Osteoblast (primary cell): ENCODE results near the gene RARB. TPM values are rescaled to one million over a fixed set of nuclear protein-coding genes. Genes with fewer than 3 reads are reported as not detected.

Source experiments
- DNase-seq: peaks from one replicate; pipeline ENCODE4 v3.0.0; 2011; ENCODE audit warnings: low spot score, mixed read lengths; ENCODE audit not compliant: insufficient read length; ENCODE audit errors: missing footprints
- H2AFZ ChIP-seq: 2 replicates; pipeline ENCODE4 v1.6.0; 2011; ENCODE audit warnings: mild to moderate bottlenecking, low read length
- H3K27ac ChIP-seq: 2 replicates; pipeline ENCODE4 v1.5.1; 2011; ENCODE audit warnings: mild to moderate bottlenecking, low read depth, low read length, moderate library complexity
- H3K27me3 ChIP-seq: 2 replicates; pipeline ENCODE4 v1.6.0; 2012; ENCODE audit warnings: mild to moderate bottlenecking, control low read depth, inconsistent platforms, low read length, moderate library complexity; ENCODE audit not compliant: insufficient read depth
- H3K36me3 ChIP-seq: 2 replicates; pipeline ENCODE4 v1.5.1; 2011; ENCODE audit warnings: mild to moderate bottlenecking, low read length, control low read depth, moderate library complexity; ENCODE audit not compliant: insufficient read depth
- H3K4me1 ChIP-seq: 2 replicates; pipeline ENCODE4 v1.5.1; 2011; ENCODE audit warnings: mild to moderate bottlenecking, low read length, control low read depth, moderate library complexity; ENCODE audit not compliant: insufficient read depth
- H3K4me2 ChIP-seq: 2 replicates; pipeline ENCODE4 v1.6.0; 2011; ENCODE audit warnings: mild to moderate bottlenecking, low read length; ENCODE audit not compliant: insufficient read depth
- H3K4me3 ChIP-seq: fragments of 200-600 bp; sonication (generic); 3 replicates; pipeline ENCODE4 v1.5.1; 2012; ENCODE audit warnings: mild to moderate bottlenecking, low read length, inconsistent platforms; ENCODE audit not compliant: insufficient read depth
- H3K79me2 ChIP-seq: 2 replicates; pipeline ENCODE4 v1.6.0; 2012; ENCODE audit warnings: mild to moderate bottlenecking, low read length, control low read depth, inconsistent platforms; ENCODE audit not compliant: insufficient read depth
- H3K9me3 ChIP-seq: 2 replicates; pipeline ENCODE4 v1.5.1; 2011; ENCODE audit warnings: low read depth, low read length, control low read depth
- H4K20me1 ChIP-seq: 2 replicates; pipeline ENCODE4 v1.6.0; 2012; ENCODE audit warnings: mild to moderate bottlenecking, low read length, control low read depth; ENCODE audit not compliant: insufficient read depth
- total RNA-seq: library from RNA; depleted of rRNA; stranded (reverse); fragments of >200 nt; gene quantifications from 2 replicates; pipeline ENCODE4 v1.2.3, GENCODE V29; 2012
- TF ChIP-seq, protein P1 (sequence below): IDR thresholded peaks from 2 replicates; pipeline ENCODE4 v1.5.1; 2011; ENCODE audit warnings: mild to moderate bottlenecking, low read depth, low read length, moderate library complexity; ENCODE audit errors: extremely low read depth

RARB gene
- total RNA-seq, 1 donor: 7.6 TPM

DNA sequence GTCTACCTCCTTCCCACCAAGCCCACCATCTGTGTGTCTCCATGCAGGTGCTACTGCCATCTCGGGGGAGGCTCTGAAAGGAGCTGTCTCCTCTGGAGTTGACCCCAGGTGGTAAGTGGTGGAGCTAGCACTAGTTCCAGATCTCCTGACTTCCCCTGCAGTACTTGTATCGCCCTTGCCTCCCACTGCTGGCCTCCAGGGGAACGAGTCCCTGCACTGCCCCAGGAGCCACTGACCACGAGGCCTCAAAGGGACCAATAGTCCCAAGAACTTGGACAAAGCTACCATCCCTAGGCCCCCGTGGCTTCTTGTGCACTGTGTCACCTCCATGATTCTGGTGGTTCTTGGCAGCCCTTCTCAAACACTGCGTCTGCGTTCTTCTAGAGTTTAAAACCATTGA lies 137.7 kb downstream of the RARB start:
- H3K4me2 ChIP-seq: no peak overlapping the region
- H3K9me3 ChIP-seq: no peaks in the 10 kb centered on the region
- no peaks in the 10 kb centered on the region for H3K79me2 ChIP-seq
- TF ChIP-seq, protein P1, sequence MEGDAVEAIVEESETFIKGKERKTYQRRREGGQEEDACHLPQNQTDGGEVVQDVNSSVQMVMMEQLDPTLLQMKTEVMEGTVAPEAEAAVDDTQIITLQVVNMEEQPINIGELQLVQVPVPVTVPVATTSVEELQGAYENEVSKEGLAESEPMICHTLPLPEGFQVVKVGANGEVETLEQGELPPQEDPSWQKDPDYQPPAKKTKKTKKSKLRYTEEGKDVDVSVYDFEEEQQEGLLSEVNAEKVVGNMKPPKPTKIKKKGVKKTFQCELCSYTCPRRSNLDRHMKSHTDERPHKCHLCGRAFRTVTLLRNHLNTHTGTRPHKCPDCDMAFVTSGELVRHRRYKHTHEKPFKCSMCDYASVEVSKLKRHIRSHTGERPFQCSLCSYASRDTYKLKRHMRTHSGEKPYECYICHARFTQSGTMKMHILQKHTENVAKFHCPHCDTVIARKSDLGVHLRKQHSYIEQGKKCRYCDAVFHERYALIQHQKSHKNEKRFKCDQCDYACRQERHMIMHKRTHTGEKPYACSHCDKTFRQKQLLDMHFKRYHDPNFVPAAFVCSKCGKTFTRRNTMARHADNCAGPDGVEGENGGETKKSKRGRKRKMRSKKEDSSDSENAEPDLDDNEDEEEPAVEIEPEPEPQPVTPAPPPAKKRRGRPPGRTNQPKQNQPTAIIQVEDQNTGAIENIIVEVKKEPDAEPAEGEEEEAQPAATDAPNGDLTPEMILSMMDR: no peak
- H4K20me1 ChIP-seq: no peaks in the 10 kb centered on the region
- H2AFZ ChIP-seq: no peak overlapping the region
- H3K4me3 ChIP-seq: no peak overlapping the region
- H3K27me3 ChIP-seq: no peaks in the 10 kb centered on the region
- DNase-seq: no peak
- no peak overlapping the region for H3K27ac ChIP-seq
- no peaks in the 10 kb centered on the region for H3K36me3 ChIP-seq
- H3K4me1 ChIP-seq: peaks cover 8% of the 10 kb centered on the region

DNA sequence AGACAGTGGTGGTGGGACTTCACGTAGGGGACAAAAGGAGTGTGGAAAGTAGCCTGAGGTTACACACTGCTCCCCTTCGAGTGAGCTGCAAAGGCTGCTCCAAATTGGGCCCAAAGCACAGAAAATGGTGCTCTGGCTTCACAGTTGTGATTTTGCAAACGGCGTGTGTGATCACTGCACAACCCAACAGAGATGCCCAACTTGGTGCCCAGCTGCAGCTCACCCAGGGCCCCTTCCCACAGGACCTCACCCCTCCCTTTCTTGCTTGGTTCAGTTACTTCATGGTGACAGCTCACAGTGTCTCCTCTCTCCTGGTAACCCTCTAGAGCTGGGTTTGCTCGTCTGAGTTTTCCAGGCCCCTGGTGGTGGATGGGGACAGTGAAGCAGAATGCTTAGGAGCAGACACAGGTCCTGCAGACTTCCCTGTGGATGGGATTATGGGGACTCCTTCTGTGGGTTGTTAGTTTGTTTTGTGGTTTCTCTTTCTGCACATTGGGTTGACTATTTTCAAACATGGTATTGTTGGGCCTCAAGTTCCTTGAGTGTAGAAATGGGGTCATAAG lies 138.4 kb downstream of the RARB start:
- TF ChIP-seq, protein P1: peak; percentile 20
- H3K36me3 ChIP-seq: no peaks in the 10 kb centered on the region
- H3K27me3 ChIP-seq: no peaks in the 10 kb centered on the region
- no peak overlapping the region for H3K4me3 ChIP-seq
- H3K9me3 ChIP-seq: no peaks in the 10 kb centered on the region
- no peak overlapping the region for H3K4me2 ChIP-seq
- DNase-seq: no peak
- no peaks in the 10 kb centered on the region for H3K79me2 ChIP-seq
- no peak overlapping the region for H2AFZ ChIP-seq
- no peak overlapping the region for H3K27ac ChIP-seq
- H3K4me1 ChIP-seq: peaks cover 8% of the 10 kb centered on the region
- no peaks in the 10 kb centered on the region for H4K20me1 ChIP-seq

DNA sequence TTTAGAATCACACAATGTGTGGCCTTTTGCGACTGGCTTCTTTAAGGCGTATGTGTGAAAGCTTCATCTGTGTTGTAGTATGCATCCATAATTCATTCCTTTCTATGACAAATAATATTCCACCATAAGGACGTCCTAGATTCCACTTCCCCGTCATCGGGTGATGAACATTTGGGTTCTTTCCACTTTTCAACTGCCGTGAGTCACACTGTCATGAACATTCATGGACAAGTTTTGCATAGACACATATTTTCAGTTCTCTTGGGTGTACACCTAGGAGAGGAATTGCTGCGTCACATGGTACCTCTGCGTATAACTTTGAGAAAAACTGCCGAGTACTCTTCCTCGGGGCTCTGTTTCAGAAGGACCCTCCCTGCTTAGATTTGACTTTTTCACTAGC lies 139.3 kb downstream of the RARB start:
- Histone ChIP-seq H2AFZ (no peak overlapping the region), H3K27me3 (no peaks in the 10 kb centered on the region), H3K4me1 (peaks cover 10% of the 10 kb centered on the region), H3K79me2 (no peaks in the 10 kb centered on the region), H3K27ac (no peak overlapping the region), H3K36me3 (no peaks in the 10 kb centered on the region), H3K4me3 (no peak overlapping the region), H4K20me1 (no peaks in the 10 kb centered on the region), H3K9me3 (no peaks in the 10 kb centered on the region), H3K4me2 (no peak overlapping the region)
- DNase-seq: no peak
- TF ChIP-seq, protein P1: no peak

DNA sequence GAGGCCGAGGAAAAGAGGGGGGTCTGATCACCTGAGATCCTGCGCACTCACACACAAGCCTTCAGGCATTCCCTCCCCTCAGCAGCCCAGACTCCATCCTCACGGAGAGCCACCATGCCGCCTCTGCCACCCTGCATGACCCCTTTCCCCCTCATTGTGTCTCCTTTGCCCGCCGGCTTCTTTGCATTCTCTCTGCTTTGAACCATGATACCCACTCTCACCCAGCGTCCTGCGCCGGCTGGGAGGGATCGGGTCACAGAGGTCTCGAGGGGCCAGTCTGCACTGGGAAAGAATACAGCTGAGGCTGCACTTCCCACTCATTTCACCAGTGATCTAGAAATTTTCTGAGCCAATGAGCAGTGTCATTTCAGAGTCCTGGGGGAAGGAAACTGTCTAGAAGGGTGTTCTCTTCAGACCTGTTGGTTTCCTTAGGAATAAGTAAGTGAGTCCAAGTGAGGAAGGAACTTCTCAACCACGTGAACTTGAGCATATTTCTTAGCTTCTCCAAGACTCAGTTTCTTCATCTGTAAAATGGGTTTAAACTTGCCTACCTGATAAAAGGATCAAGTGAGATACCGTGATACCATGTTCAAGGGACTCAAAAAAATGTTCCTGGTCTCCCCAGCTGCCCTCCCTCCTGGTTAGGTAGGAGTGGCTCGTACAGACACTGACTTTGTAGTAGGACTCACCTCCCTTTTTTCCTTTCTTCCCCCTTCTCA lies 139.9 kb downstream of the RARB start:
- Histone ChIP-seq H3K4me2 (no peak overlapping the region), H3K27me3 (no peaks in the 10 kb centered on the region), H3K4me1 (peaks cover 16% of the 10 kb centered on the region), H3K4me3 (no peak overlapping the region), H3K27ac (no peak overlapping the region), H3K79me2 (no peaks in the 10 kb centered on the region), H3K9me3 (no peaks in the 10 kb centered on the region), H2AFZ (no peak overlapping the region), H3K36me3 (no peaks in the 10 kb centered on the region), H4K20me1 (no peaks in the 10 kb centered on the region)
- DNase-seq: no peak
- TF ChIP-seq, protein P1: no peak
